Measurements from ENCODE around the gene PSTPIP2. TPM values are rescaled to one million over a fixed set of nuclear protein-coding genes. Genes with fewer than 3 reads are reported as not detected.

PSTPIP2 gene
- total and polyA plus RNA-seq, 4 donors = 4.0 to 14.7 (median 8.6) TPM

- peaks cover 0 to 2% (median 0%) of the 10 kb centered on the region in 4 donors for H3K4me1 ChIP-seq (ENCODE audit: control insufficient read depth in 4 of 4, insufficient read depth in 4 of 4, low read length in 3 of 4)
- H3K9ac ChIP-seq (ENCODE audit: low read depth in 1 of 2, low read length in 2 of 2) = no peak overlapping the region
- no peak overlapping the region for H3K4me3 ChIP-seq (ENCODE audit: low read depth in 1 of 3, low read length in 3 of 3)
- H3K9me3 ChIP-seq (ENCODE audit: control insufficient read depth in 4 of 4, low read length in 3 of 4) = no peaks in the 10 kb centered on the region
- H3K36me3 ChIP-seq (ENCODE audit: control insufficient read depth in 4 of 4, insufficient read depth in 3 of 4, low read depth in 1 of 4, low read length in 3 of 4) = peaks cover 5 to 29% (median 26%) of the 10 kb centered on the region in 4 donors
- H3K27me3 ChIP-seq (ENCODE audit: control insufficient read depth in 4 of 4, insufficient read depth in 4 of 4, low read length in 3 of 4) = no peaks in the 10 kb centered on the region
- TF ChIP-seq MAX (IDR thresholded peaks at IDR 0.05) = no peak
- TF ChIP-seq HNF4G (IDR thresholded peaks at IDR 0.05) = no peak
- TF ChIP-seq SP1 (IDR thresholded peaks at IDR 0.05) = no peak
- TF ChIP-seq FOXA1 (IDR thresholded peaks at IDR 0.05) = no peak
- TF ChIP-seq HNF4A (conservative IDR thresholded peaks at IDR 0.05) = no peak
- TF ChIP-seq, protein P1, sequence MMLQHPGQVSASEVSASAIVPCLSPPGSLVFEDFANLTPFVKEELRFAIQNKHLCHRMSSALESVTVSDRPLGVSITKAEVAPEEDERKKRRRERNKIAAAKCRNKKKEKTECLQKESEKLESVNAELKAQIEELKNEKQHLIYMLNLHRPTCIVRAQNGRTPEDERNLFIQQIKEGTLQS (IDR thresholded peaks at IDR 0.05) = no peak
- no peak for TF ChIP-seq FOXA2 (IDR thresholded peaks at IDR 0.05)
- no peak for TF ChIP-seq RAD21 (IDR thresholded peaks at IDR 0.05)
- no peak for TF ChIP-seq TAF1 (conservative IDR thresholded peaks at IDR 0.05)
- TF ChIP-seq, protein P2, sequence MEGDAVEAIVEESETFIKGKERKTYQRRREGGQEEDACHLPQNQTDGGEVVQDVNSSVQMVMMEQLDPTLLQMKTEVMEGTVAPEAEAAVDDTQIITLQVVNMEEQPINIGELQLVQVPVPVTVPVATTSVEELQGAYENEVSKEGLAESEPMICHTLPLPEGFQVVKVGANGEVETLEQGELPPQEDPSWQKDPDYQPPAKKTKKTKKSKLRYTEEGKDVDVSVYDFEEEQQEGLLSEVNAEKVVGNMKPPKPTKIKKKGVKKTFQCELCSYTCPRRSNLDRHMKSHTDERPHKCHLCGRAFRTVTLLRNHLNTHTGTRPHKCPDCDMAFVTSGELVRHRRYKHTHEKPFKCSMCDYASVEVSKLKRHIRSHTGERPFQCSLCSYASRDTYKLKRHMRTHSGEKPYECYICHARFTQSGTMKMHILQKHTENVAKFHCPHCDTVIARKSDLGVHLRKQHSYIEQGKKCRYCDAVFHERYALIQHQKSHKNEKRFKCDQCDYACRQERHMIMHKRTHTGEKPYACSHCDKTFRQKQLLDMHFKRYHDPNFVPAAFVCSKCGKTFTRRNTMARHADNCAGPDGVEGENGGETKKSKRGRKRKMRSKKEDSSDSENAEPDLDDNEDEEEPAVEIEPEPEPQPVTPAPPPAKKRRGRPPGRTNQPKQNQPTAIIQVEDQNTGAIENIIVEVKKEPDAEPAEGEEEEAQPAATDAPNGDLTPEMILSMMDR (IDR thresholded peaks at IDR 0.05; ENCODE audit: low read depth, low read length, missing input control) = no peak
- DNase-seq (ENCODE audit: low spot score) = no peak
- H3K27ac ChIP-seq (ENCODE audit: low read depth in 1 of 2, low read length in 2 of 2) = no peak overlapping the region
Measured at GRCh38 chr18:45957100-45957499, 115.0 kb downstream of the PSTPIP2 start.

DNA sequence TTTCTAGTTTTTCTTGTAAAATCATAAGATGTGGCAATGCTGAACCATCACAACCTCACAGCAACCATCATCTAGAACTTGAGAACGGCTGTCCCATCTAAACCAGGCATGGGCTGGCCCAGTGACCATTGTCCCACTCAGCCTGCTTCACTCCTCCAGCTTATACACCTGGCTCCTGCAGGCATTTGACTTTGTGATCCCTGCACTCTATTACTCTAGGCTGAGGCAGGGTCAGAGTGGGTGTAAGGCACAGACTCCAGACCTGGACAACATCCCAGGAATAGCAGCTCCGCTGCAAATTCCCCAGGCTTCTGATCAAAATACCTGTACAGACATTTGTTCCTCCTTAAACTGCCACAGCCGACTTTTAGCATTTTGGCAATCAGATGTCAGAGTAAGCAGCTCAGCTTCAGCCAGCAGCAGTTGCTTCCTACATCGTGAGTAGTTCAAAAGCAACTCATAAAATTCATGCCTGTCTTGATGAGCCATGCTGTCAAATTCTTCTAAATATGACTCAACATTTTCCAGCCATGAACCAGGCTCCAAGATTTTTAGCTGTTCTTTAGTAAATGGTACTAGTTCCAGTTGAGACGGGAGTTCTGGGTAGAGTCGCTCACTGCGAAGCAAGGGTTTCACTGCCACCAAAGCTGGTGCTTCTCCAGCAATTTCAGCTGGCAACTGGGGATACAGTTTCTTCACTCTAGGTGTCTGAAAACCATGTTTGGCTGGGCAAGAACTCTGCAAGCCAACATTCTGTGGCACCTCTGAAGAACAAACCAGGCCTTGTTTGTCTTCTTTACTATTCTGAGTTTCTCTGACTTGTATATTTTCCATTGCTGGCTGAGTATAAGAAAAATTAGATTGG lies 117.8 kb downstream of the PSTPIP2 start:
- 96% methylated on average over 7 of the region's 7 CpGs for WGBS
- H3K9ac ChIP-seq (ENCODE audit: low read depth in 1 of 2, low read length in 2 of 2) = no peak overlapping the region

More for the DNA sequence above, 117.8 kb downstream of the PSTPIP2 start:
- DNase-seq (ENCODE audit: low spot score) = no peak
- Histone ChIP-seq H3K27me3 (ENCODE audit: control insufficient read depth in 4 of 4, insufficient read depth in 4 of 4, low read length in 3 of 4) (no peaks in the 10 kb centered on the region), H3K36me3 (ENCODE audit: control insufficient read depth in 4 of 4, insufficient read depth in 3 of 4, low read depth in 1 of 4, low read length in 3 of 4) (peaks cover 5 to 46% (median 35%) of the 10 kb centered on the region in 4 donors), H3K4me3 (ENCODE audit: low read depth in 1 of 3, low read length in 3 of 3) (no peak overlapping the region), H3K27ac (ENCODE audit: low read depth in 1 of 2, low read length in 2 of 2) (no peak overlapping the region), H3K4me1 (ENCODE audit: control insufficient read depth in 4 of 4, insufficient read depth in 4 of 4, low read length in 3 of 4) (no peaks in the 10 kb centered on the region), H3K9me3 (ENCODE audit: control insufficient read depth in 4 of 4, low read length in 3 of 4) (no peaks in the 10 kb centered on the region)
- TF ChIP-seq RAD21 (IDR thresholded peaks at IDR 0.05) (no peak), YY1 (IDR thresholded peaks at IDR 0.05) (no peak), HNF4G (IDR thresholded peaks at IDR 0.05) (no peak), NR2F2 (IDR thresholded peaks at IDR 0.05) (no peak), TAF1 (conservative IDR thresholded peaks at IDR 0.05) (no peak), FOXA1 (IDR thresholded peaks at IDR 0.05) (no peak), JUND (IDR thresholded peaks at IDR 0.05) (no peak), ZBTB33 (IDR thresholded peaks at IDR 0.05) (no peak), RXRA (IDR thresholded peaks at IDR 0.05) (no peak), REST (IDR thresholded peaks at IDR 0.05) (no peak), MAX (IDR thresholded peaks at IDR 0.05) (no peak), FOXA2 (IDR thresholded peaks at IDR 0.05) (no peak), HNF4A (conservative IDR thresholded peaks at IDR 0.05) (no peak)
- TF ChIP-seq, protein P1 (IDR thresholded peaks at IDR 0.05) = no peak
